K562 (cell line): ENCODE results near the gene PITPNM1. TPM values are rescaled to one million over a fixed set of nuclear protein-coding genes. Genes with fewer than 3 reads are reported as not detected.

Experiments
- BCOR ChIP-seq: fragments of 450-650 bp; IDR thresholded peaks from 2 replicates; pipeline ENCODE4 v1.6.1; 2016
- CC2D1A ChIP-seq: fragments of 450-650 bp; IDR thresholded peaks from 2 replicates; pipeline ENCODE4 v1.6.1; 2017; ENCODE audit warnings: mild to moderate bottlenecking
- CEBPG ChIP-seq, 3 experiments: fragments of 200-800 bp in 1 of 3; sonication (Bioruptor generic) in 1 of 3; sonication (generic) in 1 of 3; formaldehyde crosslinking in 1 of 3; IDR thresholded peaks in 2 of 3; conservative IDR thresholded peaks in 1 of 3; 2 replicates each; pipeline versions ENCODE4 v1.6.1 to v1.8.0; 2016 to 2022; ENCODE audit warnings: missing compliant biosample characterization in 2 of 3, missing genetic modification characterization in 2 of 3, mild to moderate bottlenecking in 1 of 3, missing genetic modification reagents in 1 of 3
- ELK3 ChIP-seq: fragments of 450-650 bp; formaldehyde crosslinking; IDR thresholded peaks from 2 replicates; pipeline ENCODE4 v1.4.0; 2020; ENCODE audit warnings: mild to moderate bottlenecking
- EP300 ChIP-seq: IDR thresholded peaks from 2 replicates; pipeline ENCODE4 v1.6.1; 2012; ENCODE audit warnings: low read length, improper control_type of control experiment
- ETV6 ChIP-seq, 3 experiments: fragments of 150-350 bp in 1 of 3; sonication (generic) in 1 of 3; formaldehyde crosslinking in 1 of 3; IDR thresholded peaks; 2 replicates each; pipeline versions ENCODE4 v1.6.1 to v1.8.0; 2014 to 2022; ENCODE audit warnings: borderline replicate concordance in 2 of 3, low read depth in 2 of 3, antibody characterized with exemption in 1 of 3, low read length in 1 of 3, mild to moderate bottlenecking in 1 of 3, missing genetic modification reagents in 1 of 3
- FOXM1 ChIP-seq, 2 experiments: fragments of 450-650 bp in 1 of 2; sonication (generic) in 1 of 2; formaldehyde crosslinking in 1 of 2; IDR thresholded peaks; 2 replicates each; pipeline versions ENCODE4 v1.6.1 to v1.9.0; 2017 to 2022; ENCODE audit warnings: low read depth in 2 of 2, mild to moderate bottlenecking in 2 of 2, missing genetic modification reagents in 1 of 2, moderate library complexity in 1 of 2
- GTF2B ChIP-seq: IDR thresholded peaks from 2 replicates; pipeline ENCODE4 v1.6.1; 2011; ENCODE audit not compliant: insufficient read length; ENCODE audit errors: extremely low read depth
- HMG20B ChIP-seq: fragments of 250-450 bp; sonication (Bioruptor Pico); IDR thresholded peaks from 2 replicates; pipeline ENCODE4 v1.5.0; 2021; ENCODE audit warnings: mild to moderate bottlenecking
- MECOM ChIP-seq: fragments of 250-450 bp; sonication (Bioruptor Pico); IDR thresholded peaks from 2 replicates; pipeline ENCODE4 v1.8.0; 2022; ENCODE audit warnings: inconsistent platforms
- SMC3 ChIP-seq: conservative IDR thresholded peaks from 2 replicates; pipeline ENCODE4 v1.6.1; 2011; ENCODE audit warnings: low read depth, low read length, improper control_type of control experiment; ENCODE audit not compliant: insufficient read depth
- SP2 ChIP-seq: IDR thresholded peaks from 2 replicates; pipeline ENCODE4 v1.6.1; 2011; ENCODE audit warnings: mild to moderate bottlenecking, low read depth, low read length, moderate library complexity; ENCODE audit not compliant: poor library complexity, severe bottlenecking; ENCODE audit errors: extremely low read depth
- ZBTB33 ChIP-seq: sonication (generic); formaldehyde crosslinking; IDR thresholded peaks from 2 replicates; pipeline ENCODE4 v1.8.1; 2023; ENCODE audit warnings: mild to moderate bottlenecking, missing genetic modification reagents
- ZNF239 ChIP-seq: fragments of 250-450 bp; sonication (Bioruptor Pico); IDR thresholded peaks from 2 replicates; pipeline ENCODE4 v1.4.0; 2020; ENCODE audit warnings: mild to moderate bottlenecking
- ZNF280B ChIP-seq: fragments of 250-450 bp; sonication (Bioruptor Pico); IDR thresholded peaks from 2 replicates; pipeline ENCODE4 v1.5.1; 2021; ENCODE audit warnings: mild to moderate bottlenecking
- ZNF311 ChIP-seq: fragments of 250-450 bp; sonication (Bioruptor Pico); IDR thresholded peaks from 2 replicates; pipeline ENCODE4 v1.4.0; 2020; ENCODE audit warnings: mild to moderate bottlenecking, moderate library complexity
- polyA plus RNA-seq, 8 experiments: library from polyadenylated mRNA; depleted of rRNA in 4 of 8; stranded (reverse) in 5 of 8; unstranded in 3 of 8; fragments of >200 nt; fragmentation: Nextera tagmentation in 2 of 8; fragmentation: Illumina TruSeq in 1 of 8; extraction: Ambion mirVana in 2 of 8; extraction: Trizol in 1 of 8; gene quantifications; 2 replicates each; pipeline versions ENCODE4 v1.2.1 to v1.2.3, GENCODE V29; 2011 to 2014; ENCODE audit warnings: inconsistent platforms in 1 of 8, missing spikeins in 1 of 8
- total RNA-seq, 7 experiments: library from RNA; depleted of rRNA in 6 of 7; stranded (reverse); fragments of >200 nt in 6 of 7; fragmentation: Illumina TruSeq in 2 of 7; extraction: Trizol in 2 of 7; gene quantifications; 2 replicates each; pipeline versions ENCODE4 v1.2.1 to v1.2.3, GENCODE V29; 2011 to 2021; ENCODE audit warnings: low replicate concordance in 1 of 7

The PITPNM1 gene
- total and polyA plus RNA-seq, 9 of the 15 experiments (the other 6 are each of a cell fraction or from before 2014, with no cell fraction given): 0.11 to 53.7 (median 16.0) TPM

GRCh38 chr11:67482827-67483798, 22.1 kb downstream of the PITPNM1 start, which contains the start of gene AIP (continued):
- TF ChIP-seq MECOM (CRISPR knock-in tag): 0 out of 2 replicates have a peak, but pooled peaks have one; percentile 38
- no peak for TF ChIP-seq GTF2B
- peak; percentile 78 for TF ChIP-seq CEBPG (CRISPR knock-in tag; IDR thresholded peaks at IDR 0.05)
- TF ChIP-seq CEBPG (tag; conservative IDR thresholded peaks at IDR 0.05 in 1 of 2, IDR thresholded peaks at IDR 0.05 in 1 of 2): no peak
- TF ChIP-seq SMC3: no peak
- TF ChIP-seq ZNF280B: no peak
- TF ChIP-seq ELK3: no peak
- TF ChIP-seq CC2D1A: no peak
- TF ChIP-seq SP2: peak; percentile 60
- TF ChIP-seq EP300: no peak
- TF ChIP-seq ETV6 (IDR thresholded peaks at IDR 0.05; ENCODE audit: borderline replicate concordance in 1 of 2, low read depth in 2 of 2, low read length in 1 of 2): no peak
- TF ChIP-seq ETV6 (CRISPR knock-in tag; IDR thresholded peaks at IDR 0.05; ENCODE audit: borderline replicate concordance): peak; percentile 97; the same call in 1 of the 2 replicates
- no peak for TF ChIP-seq FOXM1 (IDR thresholded peaks at IDR 0.05; ENCODE audit: low read depth)
- peak; percentile 98 for TF ChIP-seq FOXM1 (CRISPR knock-in tag; IDR thresholded peaks at IDR 0.05; ENCODE audit: low read depth)
- TF ChIP-seq BCOR: no peak
- TF ChIP-seq HMG20B (CRISPR knock-in tag): no peak
- TF ChIP-seq ZNF311 (CRISPR knock-in tag): no peak
- peak; percentile 97 for TF ChIP-seq ZBTB33 (CRISPR knock-in tag)
- no peak for TF ChIP-seq ZNF239
